ENCODE results near the gene ADD2. TPM values are rescaled to one million over a fixed set of nuclear protein-coding genes. Genes with fewer than 3 reads are reported as not detected.

ADD2 gene
- total RNA-seq, 3 donors from 2014 or later = 4.8 to 13.7 (median 8.0) TPM

DNA sequence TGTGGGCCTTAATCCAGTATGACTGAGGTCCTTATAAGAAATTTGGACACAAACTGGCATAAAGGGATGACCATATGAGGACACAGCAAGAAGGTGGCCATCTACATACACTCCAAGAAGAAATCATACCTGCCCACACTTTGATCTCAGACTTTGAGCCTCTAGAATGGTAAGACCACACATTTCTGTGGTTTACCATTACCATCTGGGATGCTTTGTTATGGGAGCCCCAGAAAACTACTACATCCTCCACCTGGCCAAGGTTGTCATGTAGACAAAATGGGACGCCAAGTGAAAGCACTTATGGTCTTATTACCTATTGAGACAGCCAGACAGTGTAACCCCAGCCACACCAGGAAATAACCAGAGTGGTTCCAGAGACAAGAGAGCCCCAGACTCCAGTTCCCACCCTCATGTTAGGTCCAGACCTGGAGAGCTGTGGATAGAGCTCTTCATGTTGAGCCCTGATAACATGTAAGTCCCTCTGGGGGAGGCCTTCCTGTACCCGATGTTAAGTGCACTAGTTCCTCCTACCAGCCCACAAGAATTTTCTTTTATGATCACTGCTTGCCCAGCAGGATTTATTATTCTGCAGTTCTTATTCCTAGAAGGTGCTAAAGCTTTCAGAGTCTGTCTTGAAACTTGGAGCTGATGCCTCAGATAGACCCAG lies 4.6 kb upstream of the ADD2 start:
- Mint-ChIP-seq H3K9me3 (no peaks in the 10 kb centered on the region), H3K4me1 (ENCODE audit: low read depth) (peaks cover 7% of the 10 kb centered on the region), H3K36me3 (ENCODE audit: insufficient read depth) (peaks cover 2% of the 10 kb centered on the region), H3K4me3 (no peak overlapping the region), H3K27me3 (ENCODE audit: low read depth) (peaks cover 53% of the 10 kb centered on the region)
- DNase-seq (no peak), ATAC-seq (no peak)

DNA sequence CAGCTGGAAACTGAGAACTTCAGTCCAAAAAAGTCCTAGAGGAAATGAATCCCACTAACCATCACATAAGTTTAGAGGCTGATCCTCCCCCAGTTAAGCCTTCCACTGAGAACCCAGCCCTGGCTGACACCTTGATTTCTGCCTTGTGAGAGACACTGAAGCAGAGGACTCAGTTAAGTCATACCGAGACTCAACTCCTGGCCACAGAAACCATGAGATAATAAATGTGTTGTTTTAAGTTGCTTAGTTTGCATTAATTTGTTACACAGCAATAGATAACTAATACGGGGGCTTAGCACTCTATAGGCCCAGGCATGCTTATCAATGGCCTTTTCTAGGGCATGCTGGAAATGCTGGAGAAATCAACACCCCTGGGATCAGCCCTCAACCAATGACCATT lies 3.4 kb upstream of the ADD2 start:
- Mint-ChIP-seq H3K9me3 (no peaks in the 10 kb centered on the region), H3K4me1 (ENCODE audit: low read depth) (peaks cover 12% of the 10 kb centered on the region), H3K36me3 (ENCODE audit: insufficient read depth) (peaks cover 2% of the 10 kb centered on the region), H3K4me3 (no peak overlapping the region), H3K27me3 (ENCODE audit: low read depth) (peaks cover 55% of the 10 kb centered on the region)
- no peak for DNase-seq
- no peak for ATAC-seq

DNA sequence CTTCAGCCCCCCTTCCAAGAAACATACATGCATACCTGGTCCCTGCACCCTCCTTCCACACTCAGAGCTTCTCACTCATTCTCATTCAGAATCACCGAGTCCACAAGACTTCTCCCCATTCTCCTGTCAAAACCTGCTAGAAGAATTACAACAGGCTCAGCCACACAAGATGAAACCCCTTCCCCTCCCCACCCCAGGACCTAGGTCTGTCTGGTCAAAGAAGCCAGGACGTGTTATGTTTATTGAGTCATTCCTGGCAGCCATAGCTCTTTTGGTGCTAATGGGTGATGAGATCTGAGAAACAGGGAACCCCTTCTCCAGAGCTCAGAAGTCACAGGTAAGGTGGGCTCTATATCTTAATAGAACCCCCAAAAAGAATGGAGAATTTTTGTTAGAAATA lies 1.4 kb upstream of the ADD2 start:
- no peaks in the 10 kb centered on the region for H3K9me3 Mint-ChIP-seq
- peaks cover 14% of the 10 kb centered on the region for H3K4me1 Mint-ChIP-seq (ENCODE audit: low read depth)
- no peak for ATAC-seq
- peaks cover 2% of the 10 kb centered on the region for H3K36me3 Mint-ChIP-seq (ENCODE audit: insufficient read depth)
- peaks cover 61% of the 10 kb centered on the region for H3K27me3 Mint-ChIP-seq (ENCODE audit: low read depth)
- no peak for DNase-seq
- no peak overlapping the region for H3K4me3 Mint-ChIP-seq

DNA sequence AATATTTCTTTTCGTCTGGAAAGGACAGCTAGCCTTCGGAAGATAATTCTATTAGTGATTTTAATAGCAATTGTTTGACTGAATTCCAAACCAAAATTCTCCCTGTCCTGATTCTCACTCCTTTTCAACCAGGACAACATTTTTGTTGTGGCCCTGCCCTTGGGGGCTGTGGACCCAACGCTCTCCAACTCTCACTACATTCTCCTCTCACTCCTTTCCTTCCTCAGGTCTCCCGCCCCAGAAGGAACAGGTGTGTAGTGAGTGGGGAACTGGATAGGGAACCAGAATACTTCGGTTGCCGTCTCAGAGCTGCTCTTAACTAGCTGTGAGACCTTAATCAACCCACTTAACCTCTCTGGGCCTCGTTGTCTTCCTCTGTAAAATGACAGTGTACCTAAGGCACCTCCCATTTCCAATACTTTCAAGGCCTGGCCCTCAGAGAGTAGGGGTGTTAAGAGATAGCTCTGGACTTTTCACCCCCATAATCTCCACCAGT lies 638 bp upstream of the ADD2 start:
- ATAC-seq (no peak), DNase-seq (no peak)
- Mint-ChIP-seq H3K9me3 (no peaks in the 10 kb centered on the region), H3K4me3 (peak overlapping the region; percentile 60), H3K36me3 (ENCODE audit: insufficient read depth) (peaks cover 2% of the 10 kb centered on the region), H3K4me1 (ENCODE audit: low read depth) (peaks cover 14% of the 10 kb centered on the region), H3K27me3 (ENCODE audit: low read depth) (peaks cover 57% of the 10 kb centered on the region)

DNA sequence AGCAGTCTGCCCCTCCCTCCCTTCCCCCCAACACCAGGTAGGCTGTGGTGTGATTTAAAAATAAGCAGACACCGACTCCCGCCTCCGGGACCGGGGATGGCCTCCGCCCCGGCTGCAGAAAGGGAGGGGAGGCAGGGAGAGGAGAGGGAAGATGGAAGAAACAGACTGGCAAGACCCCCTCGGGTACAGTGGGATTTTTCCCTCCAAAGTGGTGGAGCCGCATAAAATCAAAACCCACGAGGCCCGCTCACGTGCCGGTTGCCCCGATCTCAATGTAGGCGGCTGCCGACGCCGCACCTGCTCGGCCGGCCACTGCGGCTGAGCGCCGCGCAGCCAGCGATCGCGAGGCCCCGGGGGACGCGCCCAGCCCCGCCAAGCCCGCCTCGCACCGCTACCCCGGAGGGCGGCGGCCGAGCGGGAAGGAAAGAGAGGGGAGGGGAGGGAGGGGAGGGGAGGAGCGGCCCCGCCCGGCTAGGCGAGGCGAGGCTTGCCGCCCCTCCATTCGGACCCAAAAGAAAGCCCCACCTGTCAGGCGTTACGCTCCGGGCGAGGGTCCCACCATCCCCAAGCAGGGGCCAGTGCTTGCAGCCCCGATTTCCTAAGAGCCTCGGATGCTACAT lies 811 bp downstream of the ADD2 start:
- H3K4me3 Mint-ChIP-seq = peak overlapping the region; percentile 84
- H3K9me3 Mint-ChIP-seq = no peaks in the 10 kb centered on the region
- peaks cover 14% of the 10 kb centered on the region for H3K4me1 Mint-ChIP-seq (ENCODE audit: low read depth)
- DNase-seq (no peak), ATAC-seq (peak; percentile 33 to 50)
- peaks cover 45% of the 10 kb centered on the region for H3K27me3 Mint-ChIP-seq (ENCODE audit: low read depth)
- no peaks in the 10 kb centered on the region for H3K36me3 Mint-ChIP-seq (ENCODE audit: insufficient read depth)

DNA sequence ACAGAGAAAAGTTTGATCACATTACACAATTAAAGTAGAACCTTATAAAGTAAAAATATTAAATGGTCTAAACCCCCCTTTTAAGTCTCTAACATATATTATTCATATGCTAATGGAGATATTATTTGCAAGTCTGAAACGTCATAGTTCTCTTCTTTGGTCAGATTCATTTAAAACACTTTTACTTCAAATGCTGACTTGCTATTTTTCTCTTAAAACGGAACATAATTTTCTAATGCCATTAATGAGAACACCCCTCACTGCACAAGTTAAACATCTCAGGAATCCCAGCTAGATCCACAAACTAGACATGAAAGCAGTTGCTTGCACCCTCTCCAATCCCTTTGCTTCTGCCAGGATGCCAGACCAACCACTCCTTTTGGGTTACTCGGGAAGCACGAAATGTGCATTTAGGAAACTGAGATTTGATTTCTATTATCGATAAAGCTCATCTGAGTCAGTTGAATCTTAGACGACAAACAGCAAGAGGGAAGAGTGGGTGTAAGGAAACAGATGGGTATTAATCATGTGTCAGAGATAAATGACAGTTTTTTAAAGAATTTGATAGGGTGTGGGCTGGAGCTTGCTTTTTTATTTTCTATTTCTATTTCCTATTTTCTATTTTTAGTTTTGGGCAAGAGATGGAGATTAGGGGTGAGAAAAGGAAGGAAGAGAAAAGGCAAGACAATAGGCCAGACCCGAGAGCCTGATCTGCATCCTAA lies 1.5 kb downstream of the ADD2 start:
- Mint-ChIP-seq H3K27me3 (ENCODE audit: low read depth) (peaks cover 47% of the 10 kb centered on the region), H3K4me3 (peak overlapping the region; percentile 75), H3K4me1 (ENCODE audit: low read depth) (peaks cover 14% of the 10 kb centered on the region), H3K36me3 (ENCODE audit: insufficient read depth) (no peaks in the 10 kb centered on the region), H3K9me3 (no peaks in the 10 kb centered on the region)
- no peak for DNase-seq
- peak; percentile 19 to 25 for ATAC-seq

DNA sequence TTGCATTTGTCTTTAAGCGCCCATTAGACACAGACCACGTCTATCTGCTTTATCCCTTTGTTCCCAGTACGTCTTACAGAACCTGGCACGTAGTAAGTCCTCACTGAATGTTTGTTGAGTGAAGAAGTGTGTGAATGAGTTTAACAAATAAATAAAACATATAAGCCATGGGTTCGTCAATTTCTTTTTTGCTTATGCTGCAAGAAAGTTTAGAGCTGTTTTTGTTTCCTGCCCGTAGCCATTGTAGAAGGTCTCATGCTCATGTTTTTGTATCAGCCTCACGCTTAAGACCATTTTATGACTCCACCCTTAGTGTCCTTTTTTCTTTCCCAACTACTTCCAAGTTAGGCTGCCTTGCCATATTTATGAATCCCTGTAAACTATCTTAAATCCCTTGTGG lies 2.5 kb downstream of the ADD2 start:
- ATAC-seq (no peak), DNase-seq (no peak)
- Mint-ChIP-seq H3K4me1 (ENCODE audit: low read depth) (peaks cover 14% of the 10 kb centered on the region), H3K4me3 (no peak overlapping the region), H3K27me3 (ENCODE audit: low read depth) (peaks cover 39% of the 10 kb centered on the region), H3K9me3 (no peaks in the 10 kb centered on the region), H3K36me3 (ENCODE audit: insufficient read depth) (no peaks in the 10 kb centered on the region)

DNA sequence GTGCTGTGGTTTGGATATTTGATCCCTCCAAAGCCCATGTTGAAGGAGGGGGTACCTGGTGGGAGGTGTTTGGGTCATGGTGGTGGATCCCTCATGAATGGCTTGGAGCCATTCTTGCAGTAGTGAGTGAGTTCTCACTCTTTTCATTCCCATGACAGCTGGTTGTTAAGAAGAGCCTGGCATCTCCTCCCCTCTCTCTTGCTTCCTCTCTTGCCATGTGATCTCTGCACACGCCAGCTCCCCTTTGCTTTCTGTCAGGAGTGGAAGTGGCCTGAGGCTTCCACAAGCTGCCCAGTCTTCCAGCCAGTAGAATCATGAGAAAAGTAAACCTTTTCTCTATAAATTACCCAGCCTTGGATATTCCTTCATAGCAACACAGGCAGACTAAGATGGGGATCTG lies 8.6 kb downstream of the ADD2 start:
- no peaks in the 10 kb centered on the region for H3K4me1 Mint-ChIP-seq (ENCODE audit: low read depth)
- ATAC-seq (no peak), DNase-seq (no peak)
- H3K9me3 Mint-ChIP-seq = no peaks in the 10 kb centered on the region
- H3K4me3 Mint-ChIP-seq = no peak overlapping the region
- H3K36me3 Mint-ChIP-seq (ENCODE audit: insufficient read depth) = no peaks in the 10 kb centered on the region
- H3K27me3 Mint-ChIP-seq (ENCODE audit: low read depth) = peaks cover 9% of the 10 kb centered on the region

DNA sequence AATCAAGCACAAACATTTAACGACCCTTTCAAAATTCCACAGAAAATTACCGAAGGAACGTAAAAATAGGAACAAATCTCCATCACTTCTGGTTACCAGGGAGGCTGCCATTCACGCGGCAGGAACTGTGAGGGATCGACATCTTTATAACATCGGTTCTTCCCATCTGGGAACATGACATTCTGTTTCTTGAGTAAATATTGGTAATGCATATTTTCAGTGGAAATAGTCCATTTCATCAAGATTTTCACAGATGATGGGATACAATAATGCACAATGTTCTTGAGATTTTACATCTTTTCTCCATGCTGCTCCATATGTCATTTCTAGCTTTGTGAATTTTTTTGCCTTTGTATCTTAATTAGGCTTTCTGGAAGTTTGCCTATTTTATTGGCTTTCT lies 10.0 kb downstream of the ADD2 start:
- H3K4me1 Mint-ChIP-seq (ENCODE audit: low read depth) = no peaks in the 10 kb centered on the region
- H3K9me3 Mint-ChIP-seq = no peaks in the 10 kb centered on the region
- H3K4me3 Mint-ChIP-seq = no peak overlapping the region
- peaks cover 9% of the 10 kb centered on the region for H3K27me3 Mint-ChIP-seq (ENCODE audit: low read depth)
- ATAC-seq (no peak), DNase-seq (no peak)
- H3K36me3 Mint-ChIP-seq (ENCODE audit: insufficient read depth) = no peaks in the 10 kb centered on the region

DNA sequence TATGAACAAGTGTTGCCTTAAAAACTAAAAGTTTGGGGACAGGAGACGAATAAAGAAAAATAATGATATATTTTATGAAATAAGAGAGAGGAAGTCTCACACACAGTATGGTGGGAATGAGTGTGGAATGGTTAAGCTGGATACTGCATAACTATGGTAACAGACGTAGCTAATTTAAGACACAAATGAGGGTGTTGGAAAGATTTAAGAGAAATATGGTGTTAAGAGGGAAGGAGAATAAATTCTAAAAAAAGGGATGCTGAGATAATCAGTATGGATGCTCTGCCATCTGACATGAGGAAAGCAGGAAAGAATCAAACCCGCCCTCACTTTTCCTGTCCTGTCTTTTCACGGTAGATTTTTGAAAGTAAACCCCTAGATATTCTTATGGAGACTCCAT lies 10.6 kb downstream of the ADD2 start:
- DNase-seq (no peak), ATAC-seq (no peak)
- Mint-ChIP-seq H3K36me3 (ENCODE audit: insufficient read depth) (no peaks in the 10 kb centered on the region), H3K4me1 (ENCODE audit: low read depth) (no peaks in the 10 kb centered on the region), H3K4me3 (no peak overlapping the region), H3K27me3 (ENCODE audit: low read depth) (peaks cover 9% of the 10 kb centered on the region), H3K9me3 (no peaks in the 10 kb centered on the region)

DNA sequence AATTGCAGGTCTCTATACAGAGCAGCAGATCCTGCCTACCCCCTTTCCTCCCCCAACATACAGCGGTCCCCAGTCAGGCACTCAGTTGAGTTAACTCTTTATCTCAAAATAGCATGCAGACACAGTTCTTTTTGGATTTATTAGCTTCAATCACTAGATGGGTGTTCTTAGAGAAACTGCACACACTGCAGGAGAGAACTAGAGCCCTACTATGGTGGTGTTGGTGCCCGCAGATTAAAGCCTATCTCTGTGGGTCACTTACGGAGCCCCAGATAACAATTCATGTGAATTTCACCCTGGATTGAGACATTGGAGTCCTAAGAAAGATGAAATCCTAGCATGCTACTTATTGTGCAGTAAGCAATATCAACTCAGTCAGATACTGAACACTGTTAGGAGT lies 11.9 kb downstream of the ADD2 start:
- H3K27me3 Mint-ChIP-seq (ENCODE audit: low read depth) = peaks cover 6% of the 10 kb centered on the region
- no peaks in the 10 kb centered on the region for H3K9me3 Mint-ChIP-seq

DNA sequence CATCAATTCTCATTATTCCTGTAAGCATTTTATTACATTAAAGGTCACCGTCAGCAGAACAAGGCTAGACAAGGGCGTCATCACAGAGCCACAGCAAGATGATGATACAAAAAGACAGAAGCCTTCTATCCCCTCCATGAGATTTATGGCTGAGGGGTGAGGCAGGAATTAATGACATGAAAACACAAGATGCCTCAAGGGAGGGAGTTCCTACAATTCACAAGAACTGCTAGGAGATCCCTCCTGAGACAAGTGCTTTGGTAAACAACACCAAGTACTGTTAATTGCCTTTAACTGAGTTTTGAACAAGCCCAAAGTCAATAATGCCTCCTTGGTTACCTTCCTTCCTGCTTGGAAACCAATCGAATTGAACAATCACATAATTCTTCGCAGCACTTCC lies 14.1 kb downstream of the ADD2 start:
- no peaks in the 10 kb centered on the region for H3K4me1 Mint-ChIP-seq (ENCODE audit: low read depth)
- no peak for ATAC-seq
- H3K4me3 Mint-ChIP-seq = no peak overlapping the region
- no peaks in the 10 kb centered on the region for H3K36me3 Mint-ChIP-seq (ENCODE audit: insufficient read depth)
- H3K9me3 Mint-ChIP-seq = no peaks in the 10 kb centered on the region
- DNase-seq = no peak
- H3K27me3 Mint-ChIP-seq (ENCODE audit: low read depth) = peaks cover 11% of the 10 kb centered on the region

More for the DNA sequence above, 11.9 kb downstream of the ADD2 start:
- no peaks in the 10 kb centered on the region for H3K4me1 Mint-ChIP-seq (ENCODE audit: low read depth)
- DNase-seq (no peak), ATAC-seq (no peak)
- H3K4me3 Mint-ChIP-seq = no peak overlapping the region
- H3K36me3 Mint-ChIP-seq (ENCODE audit: insufficient read depth) = no peaks in the 10 kb centered on the region

DNA sequence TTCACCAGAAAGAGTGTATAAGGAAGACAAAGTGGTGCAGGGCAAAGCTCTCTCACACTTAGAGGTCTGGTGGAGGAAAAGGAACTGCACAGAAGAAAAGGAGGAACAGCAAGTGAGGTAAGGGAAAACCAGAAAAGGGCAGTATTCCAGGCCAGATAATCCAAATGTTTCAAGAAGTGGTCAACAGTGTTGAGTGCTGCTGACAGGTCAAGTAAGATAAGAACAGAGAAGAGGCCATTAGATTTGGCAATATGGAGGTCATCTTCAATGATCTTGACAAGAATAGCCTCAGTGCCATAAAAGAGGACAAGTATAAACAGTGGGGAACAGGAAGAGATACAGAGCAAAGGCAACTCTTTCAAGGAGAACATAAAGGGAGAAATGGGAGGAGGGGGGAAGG lies 15.0 kb downstream of the ADD2 start:
- Mint-ChIP-seq H3K4me1 (ENCODE audit: low read depth) (no peaks in the 10 kb centered on the region), H3K4me3 (no peak overlapping the region), H3K36me3 (ENCODE audit: insufficient read depth) (no peaks in the 10 kb centered on the region), H3K27me3 (ENCODE audit: low read depth) (peaks cover 17% of the 10 kb centered on the region), H3K9me3 (no peaks in the 10 kb centered on the region)
- DNase-seq (no peak), ATAC-seq (no peak)

DNA sequence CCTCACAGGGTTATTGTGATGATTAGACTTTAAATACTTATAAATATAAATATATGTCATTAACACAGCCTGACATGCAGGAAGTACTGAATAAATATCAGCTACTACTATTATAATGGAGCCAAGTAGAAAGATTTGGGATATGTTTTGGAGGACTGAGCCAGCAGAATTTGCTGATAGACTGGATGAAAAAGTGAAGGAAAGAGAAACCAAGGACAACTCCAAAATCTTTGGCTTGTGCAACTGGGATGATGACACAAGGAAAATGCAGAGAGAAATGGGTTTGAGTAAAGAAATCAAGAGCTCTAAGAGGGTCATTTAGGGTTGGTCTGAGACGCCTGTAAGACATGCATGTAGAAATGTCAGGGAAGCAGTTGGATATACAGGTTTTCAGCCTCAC lies 15.6 kb downstream of the ADD2 start:
- no peak for DNase-seq
- H3K4me1 Mint-ChIP-seq (ENCODE audit: low read depth) = peaks cover under 1% of the 10 kb centered on the region
- ATAC-seq = no peak
- peaks cover 2% of the 10 kb centered on the region for H3K9me3 Mint-ChIP-seq
- no peak overlapping the region for H3K4me3 Mint-ChIP-seq
- no peaks in the 10 kb centered on the region for H3K36me3 Mint-ChIP-seq (ENCODE audit: insufficient read depth)
- H3K27me3 Mint-ChIP-seq (ENCODE audit: low read depth) = peaks cover 18% of the 10 kb centered on the region

DNA sequence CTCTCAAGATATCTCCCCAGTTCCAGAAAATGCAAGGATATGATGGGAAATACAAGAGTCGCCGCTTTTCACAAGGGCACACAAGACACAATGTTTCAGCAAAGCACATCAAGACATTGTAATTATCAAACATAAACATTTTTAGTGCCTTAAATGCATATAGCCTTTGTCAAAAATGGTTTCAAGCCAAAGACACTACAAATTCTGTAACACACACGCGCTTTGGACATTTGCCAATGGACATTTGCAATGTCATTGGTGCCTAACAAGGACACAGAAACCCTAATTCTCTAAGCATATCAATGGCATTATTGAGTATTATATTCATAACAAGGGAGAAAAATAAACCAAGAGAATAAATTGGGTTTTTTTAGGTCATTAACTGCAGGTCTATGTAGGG lies 16.1 kb downstream of the ADD2 start:
- DNase-seq (no peak), ATAC-seq (no peak)
- Mint-ChIP-seq H3K27me3 (ENCODE audit: low read depth) (peaks cover 21% of the 10 kb centered on the region), H3K4me3 (no peak overlapping the region), H3K9me3 (peaks cover 4% of the 10 kb centered on the region), H3K36me3 (ENCODE audit: insufficient read depth) (no peaks in the 10 kb centered on the region), H3K4me1 (ENCODE audit: low read depth) (peaks cover 3% of the 10 kb centered on the region)
